Stimulated activated CD4-positive, alpha-beta T cell treated with anti-CD3 and anti-CD28 coated beads, Interleukin-15, amount 100 ng/mL, for 24 hours (primary cell): ENCODE data around the gene LRRFIP2.
"Not testable (repeated sequence)": the region's sequence is repeated elsewhere in the genome, so short reads cannot be mapped to it uniquely, and the experiment has no call there.

Experiments used
- DNase-seq: peaks from one replicate; pipeline ENCODE4 v3.0.0-alpha.2; 2020

Gene LRRFIP2

GRCh38 chr3:37183976-37184375, 9.6 kb upstream of the LRRFIP2 start:
- DNase-seq: no peak

- no peak for DNase-seq
These were observed 9.0 kb upstream of the LRRFIP2 start for GRCh38 chr3:37183375-37183831.

- DNase-seq: no peak
These were observed 8.4 kb upstream of the LRRFIP2 start for GRCh38 chr3:37182816-37183215.

DNA sequence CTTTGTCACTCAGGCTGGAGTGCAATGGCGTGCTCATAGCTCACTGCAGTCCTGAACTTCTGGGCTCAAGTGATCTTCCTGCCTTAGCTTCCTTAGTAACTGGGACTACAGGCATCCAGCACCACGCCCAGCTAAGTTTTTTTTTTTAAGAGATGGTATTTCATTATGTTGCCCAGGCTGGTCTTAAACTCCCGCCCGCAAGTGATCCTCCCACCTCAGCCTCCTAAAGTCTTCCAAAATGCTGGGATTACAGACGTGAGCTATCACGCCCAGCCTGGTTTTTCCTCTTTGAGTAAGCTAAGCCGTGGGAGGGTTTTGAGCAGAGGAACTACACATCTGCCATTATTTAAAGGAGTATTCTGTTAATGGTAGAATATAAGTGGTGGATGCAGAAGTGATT, 7.4 kb upstream of the LRRFIP2 start:
- DNase-seq: no peak

DNA sequence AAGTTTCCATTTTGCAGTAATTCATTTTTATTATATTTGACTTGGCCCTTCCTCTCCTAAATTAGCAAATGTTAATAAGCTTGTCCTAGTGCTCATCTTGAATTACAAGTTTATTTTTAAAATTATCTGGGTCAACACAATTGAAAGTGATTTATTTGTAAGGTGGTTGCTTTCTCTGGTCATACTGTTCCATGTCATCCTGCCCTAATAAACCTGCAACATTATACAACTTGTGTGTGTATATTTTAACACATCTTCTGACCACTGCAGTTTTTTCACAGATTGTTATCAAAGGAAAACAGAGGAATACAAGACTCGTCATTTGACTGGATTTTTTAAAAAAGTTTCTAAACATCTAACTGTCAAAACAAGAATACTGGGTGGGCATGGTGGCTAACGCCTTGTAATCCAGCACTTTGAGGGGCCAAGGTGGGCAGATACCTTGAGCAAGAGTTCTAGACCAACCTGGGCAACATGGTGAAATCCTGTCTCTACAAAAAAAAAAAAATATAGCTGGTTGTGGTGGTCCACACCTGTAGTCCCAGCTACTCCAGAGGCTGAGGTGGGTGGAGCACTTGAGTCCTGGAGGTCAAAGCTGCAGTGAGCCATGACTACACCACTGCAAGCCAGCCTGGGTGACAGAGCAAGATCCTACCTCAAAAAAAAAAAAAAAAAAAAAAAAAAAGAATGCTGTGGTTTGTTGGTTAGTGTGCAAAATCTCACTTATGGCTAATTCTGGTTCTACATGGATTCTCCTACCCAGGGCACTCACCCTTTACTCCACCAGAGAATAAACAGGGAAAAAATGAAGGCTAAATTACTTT, 5.0 kb upstream of the LRRFIP2 start:
- DNase-seq: no peak

DNA sequence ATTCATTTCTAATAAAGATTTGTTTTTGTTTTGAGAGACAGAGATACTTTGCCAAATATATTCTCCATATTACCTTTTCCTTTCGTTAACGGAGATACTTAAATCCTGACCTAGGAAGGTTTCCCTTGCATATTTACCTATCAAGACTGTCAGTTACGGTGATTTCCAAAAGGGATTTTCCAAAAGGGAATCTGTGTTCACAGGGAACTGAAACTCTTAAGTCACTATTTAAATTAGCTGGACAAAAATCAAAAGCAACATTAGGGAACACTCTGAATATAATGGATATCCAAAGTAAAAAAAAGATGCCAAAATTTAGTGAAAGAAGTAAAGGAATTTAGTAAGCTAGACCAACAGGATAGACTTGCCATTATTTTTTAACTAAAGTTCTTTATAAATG, 576 bp downstream of the LRRFIP2 start:
- DNase-seq: no peak

GRCh38 chr3:37171144-37171543, 3.2 kb downstream of the LRRFIP2 start:
- no peak for DNase-seq

GRCh38 chr3:37170513-37170912, 3.9 kb downstream of the LRRFIP2 start:
- DNase-seq: no peak

- DNase-seq: no peak
These were observed 4.3 kb downstream of the LRRFIP2 start for GRCh38 chr3:37170060-37170459.

GRCh38 chr3:37168896-37169295, 5.5 kb downstream of the LRRFIP2 start:
- DNase-seq: no peak

DNA sequence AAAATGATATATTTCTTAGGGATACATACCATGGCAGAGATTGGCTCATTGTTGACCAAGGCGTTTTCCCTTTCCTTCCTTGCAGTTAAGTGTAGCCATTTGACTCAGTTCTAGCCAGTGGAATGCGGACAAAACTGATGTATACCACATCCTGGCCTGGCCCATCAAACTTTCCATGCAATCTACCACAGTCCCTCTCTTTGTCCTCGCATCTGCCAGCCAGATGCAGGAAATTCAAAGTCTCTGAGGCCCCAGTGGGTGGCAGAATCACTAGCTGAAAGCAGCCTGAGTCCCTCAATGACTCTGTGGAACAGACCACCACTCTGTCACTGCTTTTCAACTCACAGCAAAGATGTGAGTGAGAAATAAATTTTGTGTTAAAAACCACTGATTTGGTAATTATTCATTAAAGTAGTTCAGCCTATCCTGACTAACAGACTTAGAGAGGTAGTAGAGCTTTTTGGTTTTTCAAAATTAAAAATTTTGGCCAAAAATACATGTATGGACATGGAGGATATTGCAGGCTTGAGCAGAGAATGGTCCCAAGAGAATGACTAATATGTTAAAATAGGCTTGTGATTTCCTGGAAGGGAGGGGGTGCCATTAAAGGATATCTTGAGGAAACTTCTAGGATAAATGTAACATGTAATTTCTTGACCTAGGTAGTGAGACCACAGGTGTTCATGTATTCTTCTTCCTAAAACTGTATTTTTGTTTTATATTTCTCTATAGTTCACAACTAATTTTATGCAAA, 10.9 kb downstream of the LRRFIP2 start:
- DNase-seq: peak; percentile 65

DNA sequence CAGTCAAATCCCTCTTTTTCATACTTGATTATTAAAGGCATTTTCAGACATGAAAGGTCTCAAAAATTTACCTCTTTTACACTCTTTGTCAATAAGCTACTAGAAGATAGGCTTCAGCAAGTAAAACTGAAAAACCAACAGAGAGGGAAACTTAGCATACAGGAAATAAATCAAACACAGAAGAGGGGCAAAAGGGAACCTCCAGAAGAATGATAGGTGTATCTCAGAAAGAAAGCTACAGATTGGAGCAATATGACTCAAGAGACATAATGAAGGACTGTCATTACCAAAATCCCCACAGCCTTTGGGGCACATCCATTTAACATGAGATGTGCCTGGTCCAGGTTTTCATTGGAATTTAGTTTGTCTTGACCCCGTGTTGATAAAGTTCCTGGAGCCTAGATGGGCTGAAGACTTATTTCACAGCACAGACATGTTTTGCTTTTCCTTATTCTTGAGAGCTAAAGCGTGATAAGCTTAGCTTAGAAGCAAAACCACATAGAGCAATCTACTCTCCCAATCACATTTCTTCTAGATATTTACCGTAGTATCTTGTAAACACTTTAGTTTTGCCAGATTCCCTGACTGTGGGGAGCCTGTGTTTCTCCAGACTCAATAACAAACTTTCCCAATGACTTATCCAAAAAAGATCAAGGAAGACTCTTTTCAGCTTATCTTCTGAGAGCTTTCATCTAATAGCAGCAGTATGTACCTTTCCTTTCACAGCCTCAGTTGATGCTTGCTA, 11.7 kb downstream of the LRRFIP2 start:
- no peak for DNase-seq

DNA sequence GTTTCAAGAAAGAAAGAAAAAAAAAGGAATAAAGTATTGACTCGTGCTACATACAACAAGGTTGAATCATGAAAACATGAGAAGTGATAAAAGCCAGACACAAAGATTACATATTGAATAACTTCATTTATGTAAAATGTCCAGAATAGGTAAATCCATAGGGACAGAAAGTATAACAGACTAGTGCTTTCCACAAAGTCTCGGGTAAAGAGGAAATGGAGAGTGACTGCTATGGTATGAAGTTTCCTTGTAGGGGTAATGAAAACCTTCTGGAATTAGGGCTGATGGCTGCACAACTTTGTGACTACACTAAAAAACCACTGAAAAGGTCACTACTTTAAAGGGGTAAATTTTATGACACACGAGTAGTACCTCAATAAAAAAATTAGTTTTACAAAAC, 13.0 kb downstream of the LRRFIP2 start:
- DNase-seq: no peak

DNA sequence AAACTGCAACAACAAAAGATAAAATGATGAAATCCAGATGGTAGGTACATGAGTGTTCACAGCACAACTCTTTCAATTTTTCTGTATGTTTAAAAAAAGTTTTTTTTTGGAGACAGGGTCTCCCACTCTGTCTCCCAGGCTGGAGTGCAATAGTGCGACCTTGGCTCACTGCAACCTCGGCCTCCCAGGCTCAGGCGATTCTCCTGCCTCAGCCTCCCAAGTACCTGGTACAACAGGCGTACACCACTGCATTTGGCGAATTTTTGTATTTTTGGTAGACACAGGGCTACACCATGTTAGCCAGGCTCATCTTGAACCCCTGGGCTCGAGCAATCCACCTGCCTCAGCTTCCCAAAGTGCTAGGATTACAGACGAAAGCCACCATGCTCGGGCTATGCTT, 18.6 kb downstream of the LRRFIP2 start:
- DNase-seq: no peak

- DNase-seq: no peak
These were observed 19.6 kb downstream of the LRRFIP2 start for GRCh38 chr3:37154668-37155314.

GRCh38 chr3:37150621-37151020, 23.8 kb downstream of the LRRFIP2 start:
- DNase-seq: no peak

DNA sequence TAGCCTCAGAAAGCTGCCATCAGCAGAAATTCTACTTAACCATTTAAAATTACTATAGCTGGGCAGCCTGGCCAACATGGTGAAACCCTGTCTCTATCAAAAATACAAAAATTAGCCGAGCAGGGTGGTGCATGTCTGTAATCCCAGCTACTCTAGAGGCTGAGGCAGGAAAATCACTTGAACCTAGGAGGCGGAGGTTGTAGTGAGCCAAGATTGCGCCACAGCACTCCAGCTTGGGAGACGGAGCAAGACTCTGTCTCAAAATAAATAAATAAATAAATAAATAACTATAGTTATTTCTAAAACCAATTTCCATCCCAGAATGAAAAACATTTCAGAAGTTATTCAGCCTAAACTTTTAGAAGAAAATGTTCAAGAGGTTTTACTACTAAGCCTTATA, 25.1 kb downstream of the LRRFIP2 start:
- no peak for DNase-seq

DNA sequence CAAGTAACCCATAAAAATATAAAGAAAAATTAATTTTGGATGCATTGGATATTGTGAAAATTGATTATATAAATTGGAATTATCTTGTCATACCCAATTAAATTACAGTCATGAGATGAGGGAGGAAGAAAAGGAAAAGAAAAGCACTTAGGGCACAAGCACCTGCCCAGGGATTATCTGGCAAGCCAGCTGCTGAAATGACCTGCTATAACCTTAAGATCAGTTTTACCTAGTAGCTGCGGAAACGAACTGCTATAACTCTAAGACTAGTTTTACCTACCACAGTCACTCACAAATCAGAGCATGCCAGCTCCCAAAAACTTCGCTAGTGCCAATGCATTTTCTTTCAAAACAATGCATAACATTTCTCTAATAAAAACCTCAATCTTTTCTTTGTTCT, 26.2 kb downstream of the LRRFIP2 start:
- DNase-seq: no peak

GRCh38 chr3:37147666-37148065, 26.7 kb downstream of the LRRFIP2 start:
- no peak for DNase-seq

DNA sequence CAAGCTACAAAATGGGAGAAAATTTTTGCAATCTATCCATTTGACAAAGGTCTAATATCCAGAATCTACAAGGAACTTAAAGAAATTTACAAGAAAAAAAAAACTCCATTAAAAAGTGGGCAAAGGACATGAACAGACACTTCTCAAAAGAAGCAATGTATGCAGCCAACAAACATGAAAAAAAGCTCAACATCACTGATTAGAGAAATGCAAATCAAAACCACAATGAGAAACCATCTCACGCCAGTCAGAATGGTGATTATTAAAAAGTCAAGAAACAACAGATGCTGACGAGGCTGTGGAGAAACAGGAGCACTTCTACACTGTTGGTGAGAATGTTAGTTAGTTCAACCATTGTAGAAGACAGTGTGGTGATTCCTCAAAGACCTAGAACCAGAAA, 27.5 kb downstream of the LRRFIP2 start:
- not testable (repeated sequence) for DNase-seq

GRCh38 chr3:37145611-37146010, 28.8 kb downstream of the LRRFIP2 start:
- DNase-seq: no peak

DNA sequence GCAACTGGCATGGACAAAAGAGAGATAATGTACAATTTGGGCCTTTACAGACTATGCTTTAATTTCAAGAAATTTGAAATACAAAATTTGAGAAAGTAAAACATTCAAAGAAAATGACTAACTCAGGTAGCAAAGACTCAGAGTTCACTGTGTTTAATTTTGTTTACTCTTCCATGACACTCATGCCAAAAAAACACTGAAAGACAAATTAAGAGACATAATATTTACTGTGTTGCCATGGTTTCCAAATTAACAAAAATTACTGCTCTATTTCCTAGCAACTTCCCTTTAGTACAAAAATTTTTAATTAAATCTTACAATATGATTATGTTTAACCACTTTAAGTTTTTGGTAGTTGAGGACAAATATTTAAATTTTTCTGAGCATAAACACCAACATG, 29.6 kb downstream of the LRRFIP2 start:
- no peak for DNase-seq

DNA sequence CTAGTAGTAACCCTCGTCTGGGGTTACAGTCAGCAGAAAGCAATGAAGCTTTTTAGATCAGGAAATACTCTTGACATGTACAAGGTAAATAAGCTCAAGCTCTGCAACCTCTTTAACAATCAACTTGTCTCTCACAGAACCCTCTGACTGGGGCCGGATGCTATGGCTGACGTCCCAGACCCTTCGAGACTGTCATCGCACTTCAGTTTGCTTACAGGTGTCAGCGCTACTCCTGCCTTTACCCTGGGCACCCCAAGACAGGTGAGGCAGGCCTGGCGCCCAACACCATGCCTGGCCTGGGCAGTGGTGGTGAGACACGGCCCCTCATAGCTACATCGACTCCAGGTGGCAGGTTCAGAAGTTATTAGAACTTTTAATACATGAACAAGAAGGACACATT, 30.6 kb downstream of the LRRFIP2 start:
- DNase-seq: no peak
